ENCODE data around the gene STARD3NL.
"Not testable (repeated sequence)": the region's sequence is repeated elsewhere in the genome, so short reads cannot be mapped to it uniquely, and the experiment has no call there.

The STARD3NL gene

DNA sequence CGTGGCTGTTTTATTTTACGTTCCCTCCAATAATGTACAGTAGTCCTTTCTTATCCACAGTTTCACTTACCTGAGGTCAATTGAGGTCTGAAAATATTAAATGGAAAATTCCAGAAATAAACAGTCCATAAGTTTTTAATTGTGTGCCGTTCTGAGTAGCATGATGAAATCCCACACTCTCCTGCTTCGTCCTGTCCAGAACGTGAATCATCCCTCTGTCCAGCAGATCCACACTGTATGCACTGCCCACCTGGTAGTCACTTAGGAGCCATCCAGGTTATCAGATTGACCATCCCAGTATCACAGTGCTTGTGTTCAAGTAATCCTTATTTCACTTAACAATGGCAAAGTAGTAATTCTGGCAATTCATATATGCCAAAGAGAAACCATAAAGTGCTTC, 46.3 kb downstream of the STARD3NL start:
- no peak for DNase-seq

DNA sequence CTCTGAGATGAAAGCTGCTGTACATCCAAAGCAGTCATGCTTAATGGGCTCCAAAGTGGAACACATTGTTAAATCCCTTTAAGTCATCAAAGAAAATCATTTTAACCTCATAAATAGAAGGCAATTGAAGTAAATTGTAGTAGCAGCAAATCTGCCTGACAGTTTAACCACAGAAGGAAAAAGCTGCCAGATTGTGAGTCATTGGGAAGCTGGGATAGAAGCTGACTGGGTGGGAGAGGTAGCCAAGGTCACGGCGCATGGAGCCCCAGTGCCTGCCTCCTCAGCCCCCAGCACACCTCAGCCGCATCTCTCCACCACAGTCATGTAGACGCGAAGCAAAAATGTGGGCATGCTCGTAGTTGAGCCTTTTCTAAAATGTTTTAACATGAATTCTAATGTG, 51.3 kb downstream of the STARD3NL start:
- DNase-seq = no peak

DNA sequence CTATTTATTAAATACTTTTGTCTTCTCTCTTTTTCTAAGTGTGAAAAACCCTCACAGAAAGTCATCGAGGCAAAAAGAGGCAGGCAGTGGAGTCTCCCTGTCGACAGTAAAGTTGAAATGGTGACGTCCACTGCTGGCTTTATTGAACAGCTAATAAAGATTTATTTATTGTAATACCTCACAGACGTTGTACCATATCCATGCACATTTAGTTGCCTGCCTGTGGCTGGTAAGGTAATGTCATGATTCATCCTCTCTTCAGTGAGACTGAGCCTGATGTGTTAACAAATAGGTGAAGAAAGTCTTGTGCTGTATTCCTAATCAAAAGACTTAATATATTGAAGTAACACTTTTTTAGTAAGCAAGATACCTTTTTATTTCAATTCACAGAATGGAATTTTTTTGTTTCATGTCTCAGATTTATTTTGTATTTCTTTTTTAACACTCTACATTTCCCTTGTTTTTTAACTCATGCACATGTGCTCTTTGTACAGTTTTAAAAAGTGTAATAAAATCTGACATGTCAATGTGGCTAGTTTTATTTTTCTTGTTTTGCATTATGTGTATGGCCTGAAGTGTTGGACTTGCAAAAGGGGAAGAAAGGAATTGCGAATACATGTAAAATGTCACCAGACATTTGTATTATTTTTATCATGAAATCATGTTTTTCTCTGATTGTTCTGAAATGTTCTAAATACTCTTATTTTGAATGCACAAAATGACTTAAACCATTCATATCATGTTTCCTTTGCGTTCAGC, 52.0 kb downstream of the STARD3NL start:
- DNase-seq = no peak

DNA sequence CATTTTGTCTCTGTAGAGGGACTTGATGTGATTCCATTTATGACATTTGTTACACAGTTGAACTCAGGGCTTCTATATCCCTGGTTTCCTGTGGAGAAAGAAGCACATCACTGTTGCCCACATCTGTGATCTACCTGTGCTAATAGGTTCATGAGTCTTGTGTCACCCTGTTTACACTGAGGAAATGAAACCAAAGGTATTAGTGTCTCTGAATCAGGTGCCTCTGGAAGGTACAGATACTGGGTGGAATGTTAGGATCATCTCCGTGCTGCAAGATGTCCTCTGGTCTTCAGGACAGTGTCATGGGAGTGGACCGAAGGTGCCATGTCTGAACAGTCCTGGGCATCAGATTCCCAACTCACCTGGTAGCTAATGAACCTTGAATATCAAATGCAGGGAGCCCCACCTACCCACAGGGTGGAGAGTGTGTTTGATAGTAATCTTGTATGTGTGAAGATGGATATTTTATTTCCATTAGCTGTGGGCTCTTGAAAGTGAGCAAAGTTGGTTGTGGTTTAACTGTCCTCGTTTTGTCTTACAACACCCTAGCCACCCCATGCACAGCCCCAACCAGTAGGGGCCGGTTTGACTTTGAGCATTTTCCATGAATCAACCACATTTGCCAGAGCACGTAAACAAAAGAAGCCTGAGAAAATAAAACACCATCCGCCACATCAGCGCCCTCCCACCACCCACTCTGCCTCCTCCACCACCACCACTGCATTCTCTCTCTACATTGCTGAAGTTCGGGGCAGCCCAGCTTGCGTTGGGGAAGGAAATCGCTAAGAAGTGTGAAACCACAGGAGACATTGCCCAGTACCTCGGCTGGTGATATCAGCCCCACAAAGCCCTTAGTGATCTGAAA, 54.7 kb downstream of the STARD3NL start:
- DNase-seq = no peak

DNA sequence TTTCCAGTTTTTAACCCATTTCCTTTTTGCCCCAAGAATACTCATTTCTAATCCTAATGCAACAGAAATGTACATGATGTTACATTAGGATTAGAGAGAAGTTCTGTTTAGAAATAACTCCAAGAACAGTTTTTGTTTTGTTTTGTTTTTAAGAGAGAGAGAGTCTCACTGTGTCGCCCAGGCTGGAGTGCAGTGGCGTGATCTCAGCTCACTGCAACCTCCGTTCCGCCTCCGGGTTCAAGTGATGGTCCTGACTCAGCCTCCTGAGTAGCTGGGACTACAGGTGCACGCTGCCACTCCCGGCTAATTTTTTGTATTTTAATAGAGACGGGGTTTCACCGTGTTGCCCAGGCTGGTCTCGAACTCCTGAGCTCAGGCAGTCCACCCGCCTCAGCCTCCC, 56.7 kb downstream of the STARD3NL start:
- DNase-seq = not testable (repeated sequence)

DNA sequence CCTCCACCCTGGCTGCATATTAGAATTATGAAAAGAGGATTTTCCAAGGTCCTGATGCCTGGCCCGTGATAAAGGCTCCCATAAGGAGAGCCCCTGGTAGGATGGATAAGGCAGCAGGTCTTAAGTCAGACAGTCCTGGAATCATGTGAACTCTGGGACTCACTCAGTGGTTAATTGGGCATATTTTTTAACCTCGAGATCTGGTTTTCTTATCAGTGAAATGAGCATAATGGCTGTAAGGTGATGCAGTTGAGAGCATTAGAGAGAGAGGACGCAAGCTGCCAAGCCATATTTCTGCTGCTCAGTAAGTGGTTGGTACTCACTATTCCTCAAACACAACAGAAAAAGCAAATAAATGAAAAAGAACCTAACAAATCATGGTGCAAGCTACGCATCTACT, 57.6 kb downstream of the STARD3NL start:
- DNase-seq = no peak

DNA sequence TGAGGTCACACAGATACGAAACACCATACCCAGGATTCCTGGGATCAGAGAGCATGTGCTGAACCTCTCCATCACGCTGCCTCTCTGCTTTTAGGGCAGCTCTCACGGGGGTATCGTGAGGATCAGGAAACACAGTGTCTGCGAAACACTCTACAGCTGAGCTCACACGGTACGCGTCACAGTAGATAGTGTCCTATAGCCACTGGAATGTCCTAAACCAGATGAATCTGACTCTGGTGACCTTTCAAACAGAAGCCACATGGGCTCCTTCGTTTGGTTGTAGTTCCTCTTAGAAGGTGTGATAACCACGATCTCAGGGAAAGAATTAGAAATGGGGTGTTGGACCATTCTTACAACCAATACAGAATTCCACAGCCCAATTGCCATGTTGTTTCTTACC, 61.1 kb downstream of the STARD3NL start:
- DNase-seq = not testable (repeated sequence)

DNA sequence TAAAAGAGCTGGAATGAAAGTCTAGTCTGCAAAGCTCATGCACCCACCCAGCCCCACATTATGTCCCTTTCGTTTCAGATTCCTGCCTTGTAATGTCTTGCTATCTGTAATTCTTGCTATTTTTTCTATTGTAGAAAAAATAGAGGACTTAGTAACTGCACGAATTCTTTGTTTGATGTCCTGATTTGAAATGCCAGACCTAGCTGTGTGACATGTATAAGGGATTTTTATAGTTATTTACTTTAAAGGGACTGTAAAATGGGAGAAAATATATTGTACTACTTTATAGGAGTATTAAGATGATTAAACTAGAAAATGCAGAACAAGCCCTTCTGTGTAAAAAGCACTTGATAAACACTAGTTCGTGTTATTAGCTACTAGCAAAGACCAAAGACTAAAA, 63.0 kb downstream of the STARD3NL start:
- no peak for DNase-seq

DNA sequence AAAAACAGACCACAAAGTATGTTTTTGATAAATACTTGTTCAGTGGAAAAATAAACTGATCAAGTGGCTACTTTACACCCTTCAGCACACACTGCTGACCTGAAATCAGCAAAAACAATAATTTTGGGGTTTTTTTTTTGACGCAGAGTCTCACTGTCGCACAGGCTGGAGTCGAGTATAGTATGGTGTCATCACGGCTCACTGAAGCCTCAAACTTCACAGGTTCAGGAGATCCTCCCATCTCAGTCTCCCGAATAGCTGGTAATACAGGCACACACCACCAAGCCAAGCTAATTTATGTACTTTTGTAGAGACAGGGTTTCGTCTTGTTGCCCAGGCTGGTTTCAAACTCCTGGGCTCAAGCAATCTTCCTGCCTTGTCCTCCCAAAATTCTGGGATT, 64.8 kb downstream of the STARD3NL start:
- no peak for DNase-seq

DNA sequence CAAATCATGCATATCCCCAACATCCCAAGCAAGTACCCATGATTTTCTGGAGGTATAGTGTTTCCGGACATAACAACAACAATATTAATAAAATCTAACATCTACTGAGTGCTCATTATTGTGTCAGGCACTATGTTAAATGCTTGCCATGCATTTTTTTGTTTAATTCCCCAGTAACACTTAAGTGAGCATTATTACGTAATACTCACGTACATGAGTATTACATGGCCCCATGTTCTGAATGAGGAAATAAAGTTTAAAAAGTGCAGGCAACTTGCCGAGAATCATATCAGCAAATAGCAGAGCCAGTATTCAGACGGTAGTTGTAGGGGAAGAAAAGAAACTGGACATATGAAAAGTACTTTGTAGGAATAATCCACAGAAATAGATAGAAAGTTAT, 65.3 kb downstream of the STARD3NL start:
- DNase-seq = not testable (repeated sequence)

DNA sequence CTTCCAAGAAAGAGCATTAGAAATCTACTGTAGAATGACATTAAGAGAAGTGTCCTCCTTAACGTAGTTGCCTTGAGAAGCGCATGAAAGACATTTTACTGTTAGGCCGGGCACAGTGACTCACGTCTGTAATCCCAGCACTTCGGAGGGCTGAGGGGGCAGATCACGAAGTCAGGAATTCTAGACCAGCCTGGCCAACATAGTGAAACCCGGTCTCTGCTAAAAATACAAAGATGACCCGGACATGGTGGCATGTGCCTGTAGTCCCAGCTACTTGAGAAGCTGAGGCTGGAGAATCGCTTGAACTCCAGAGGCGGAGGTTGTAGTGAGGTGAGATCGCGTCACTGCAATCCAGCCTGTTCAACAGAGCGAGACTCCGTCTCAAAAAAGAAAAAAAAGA, 66.5 kb downstream of the STARD3NL start:
- DNase-seq = no peak

DNA sequence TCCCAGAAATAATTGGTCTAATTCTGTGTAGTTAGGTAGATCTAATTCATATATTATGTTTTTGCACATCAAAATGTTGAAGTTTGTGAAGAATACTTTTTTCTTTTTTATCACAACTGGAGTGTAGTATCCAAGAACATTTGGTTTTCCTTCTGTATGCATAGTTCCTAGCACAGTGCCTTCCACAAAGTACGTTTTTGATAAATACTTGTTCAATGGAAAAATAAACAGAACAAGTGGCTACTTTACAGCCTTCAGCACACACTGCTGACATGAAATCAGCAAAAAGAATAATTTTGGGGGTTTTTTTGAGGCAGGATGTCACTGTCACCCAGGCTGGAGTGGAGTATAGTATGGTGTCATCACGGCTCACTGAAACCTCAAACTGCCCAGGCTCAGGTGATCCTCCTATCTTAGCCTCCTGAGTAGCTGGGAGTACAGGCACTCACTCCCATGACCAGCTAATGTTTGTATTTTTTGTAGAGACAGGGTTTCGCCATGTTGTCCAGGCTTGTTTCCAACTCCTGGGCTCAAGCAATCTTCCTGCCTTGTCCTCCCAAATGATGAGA, 67.4 kb downstream of the STARD3NL start:
- DNase-seq = no peak

DNA sequence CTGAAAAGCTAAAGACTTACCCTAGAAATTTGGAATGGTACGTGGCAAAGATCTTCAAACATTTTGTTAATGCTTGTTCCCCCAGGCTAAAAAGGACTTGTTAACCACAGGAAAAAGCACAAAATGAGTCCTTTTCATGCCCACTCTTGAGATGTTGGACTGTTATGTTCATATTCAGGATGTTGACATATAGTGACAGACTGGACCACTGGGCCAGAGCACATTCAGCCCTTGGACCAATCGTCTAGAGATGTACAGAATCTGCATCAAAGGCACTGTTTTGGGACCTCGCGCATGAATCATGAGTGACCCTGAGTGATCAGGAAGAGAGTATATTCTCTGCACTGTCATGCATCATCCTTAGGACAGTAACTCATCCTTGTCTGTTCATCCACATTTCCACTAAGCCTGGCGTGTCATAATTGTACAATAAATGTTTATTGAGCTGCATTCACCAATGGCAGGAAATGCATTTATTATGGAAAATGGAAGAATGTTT, 70.1 kb downstream of the STARD3NL start:
- DNase-seq = no peak

DNA sequence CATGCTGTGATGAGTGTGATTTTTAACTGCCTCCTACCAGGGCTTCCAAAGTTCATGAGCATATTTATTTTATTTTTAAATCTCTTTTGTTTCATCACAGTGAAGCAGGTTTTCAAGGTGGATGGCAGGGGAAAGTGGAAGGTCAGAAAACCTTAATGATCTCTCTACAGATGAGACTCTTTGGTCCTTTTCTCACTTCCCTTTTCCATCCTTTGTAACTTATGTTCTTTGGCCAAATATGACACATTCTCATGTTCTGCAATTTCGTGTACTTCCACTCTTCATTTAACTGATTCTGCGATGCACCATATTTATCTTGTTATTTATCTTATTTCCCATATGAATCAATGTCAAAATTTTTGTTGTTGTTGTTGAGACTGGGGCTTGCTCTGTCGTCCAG, 71.8 kb downstream of the STARD3NL start:
- DNase-seq = not testable (repeated sequence)

DNA sequence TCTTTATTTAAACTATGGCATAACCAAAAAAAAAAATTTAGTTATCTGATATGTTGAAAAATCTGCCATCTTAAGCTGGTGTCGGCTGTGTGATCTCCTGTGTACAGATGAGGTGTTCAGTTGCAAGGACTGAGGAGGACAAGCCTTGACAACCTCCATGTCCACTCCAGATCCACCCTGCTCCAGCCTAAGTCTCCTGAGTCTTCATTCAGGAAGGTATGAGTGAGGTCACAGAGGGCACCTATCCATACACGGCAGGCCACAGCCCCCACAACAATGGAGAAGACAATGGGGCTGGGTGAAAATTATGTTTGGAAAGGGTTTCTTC, 79.3 kb downstream of the STARD3NL start:
- DNase-seq = no peak

DNA sequence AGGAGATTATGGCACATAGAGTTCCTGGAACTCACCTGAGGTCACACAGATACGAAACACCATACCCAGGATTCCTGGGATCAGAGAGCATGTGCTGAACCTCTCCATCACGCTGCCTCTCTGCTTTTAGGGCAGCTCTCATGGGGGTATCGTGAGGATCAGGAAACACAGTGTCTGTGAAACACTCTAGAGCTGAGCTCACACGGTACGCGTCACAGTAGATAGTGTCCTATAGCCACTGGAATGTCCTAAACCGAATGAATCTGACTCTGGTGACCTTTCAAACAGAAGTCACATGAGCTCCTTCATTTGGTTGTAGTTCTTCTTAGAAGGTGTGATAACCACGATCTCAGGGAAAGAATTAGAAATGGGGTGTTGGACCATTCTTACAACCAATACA, 81.1 kb downstream of the STARD3NL start:
- not testable (repeated sequence) for DNase-seq

DNA sequence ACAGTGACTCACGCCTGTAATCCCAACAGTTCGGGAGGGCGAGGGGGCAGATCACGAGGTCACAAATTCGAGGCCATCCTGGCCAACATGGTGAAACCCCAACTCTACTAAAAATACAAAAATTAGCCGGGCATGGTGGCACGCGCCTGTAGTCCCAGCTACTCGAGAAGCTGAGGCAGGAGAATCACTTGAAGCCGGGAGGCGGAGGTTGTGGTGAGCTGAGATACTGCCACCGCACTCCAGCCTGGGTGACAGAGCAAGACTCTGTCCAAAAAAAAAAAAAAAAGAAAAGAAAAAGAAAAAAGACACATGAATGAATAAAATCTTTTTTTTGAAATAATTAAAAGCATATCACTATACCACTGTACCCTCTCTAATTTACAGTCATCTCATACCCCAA, 83.6 kb downstream of the STARD3NL start:
- not testable (repeated sequence) for DNase-seq

DNA sequence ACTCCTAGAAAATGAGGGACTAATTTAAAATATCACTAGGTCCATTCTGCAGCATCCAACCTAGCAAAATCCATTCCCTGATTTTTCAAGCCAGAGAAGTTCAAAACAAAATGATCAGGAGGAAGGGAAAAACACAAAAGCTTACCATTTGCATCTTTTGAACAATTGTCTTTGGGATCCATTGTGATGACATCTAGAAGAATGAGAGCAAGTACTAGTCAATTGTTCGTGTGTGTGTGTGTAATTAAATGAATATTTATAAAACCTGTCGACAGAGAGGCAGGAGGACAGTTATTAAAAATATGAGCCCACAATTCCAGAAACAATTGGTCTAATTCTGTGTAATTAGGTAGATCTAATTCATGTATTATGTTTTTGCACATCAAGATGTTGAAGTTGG, 84.0 kb downstream of the STARD3NL start:
- not testable (repeated sequence) for DNase-seq

DNA sequence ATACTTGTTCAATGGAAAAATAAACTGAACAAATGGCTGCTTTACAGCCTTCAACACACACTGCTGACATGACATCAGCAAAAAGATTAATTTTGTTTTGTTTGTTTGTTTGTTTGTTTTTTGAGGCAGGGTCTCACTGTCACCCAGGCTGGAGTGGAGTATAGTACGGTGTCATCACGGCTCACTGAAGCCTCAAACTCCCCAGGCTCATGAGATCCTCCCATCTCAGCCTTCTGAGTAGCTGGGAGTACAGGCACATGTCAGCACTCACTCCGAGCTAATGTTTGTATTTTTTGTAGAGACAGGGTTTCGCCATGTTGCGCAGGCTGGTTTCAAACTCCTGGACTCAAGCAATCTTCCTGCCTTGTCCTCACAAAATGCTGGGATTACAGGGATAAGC, 84.5 kb downstream of the STARD3NL start:
- DNase-seq = no peak

DNA sequence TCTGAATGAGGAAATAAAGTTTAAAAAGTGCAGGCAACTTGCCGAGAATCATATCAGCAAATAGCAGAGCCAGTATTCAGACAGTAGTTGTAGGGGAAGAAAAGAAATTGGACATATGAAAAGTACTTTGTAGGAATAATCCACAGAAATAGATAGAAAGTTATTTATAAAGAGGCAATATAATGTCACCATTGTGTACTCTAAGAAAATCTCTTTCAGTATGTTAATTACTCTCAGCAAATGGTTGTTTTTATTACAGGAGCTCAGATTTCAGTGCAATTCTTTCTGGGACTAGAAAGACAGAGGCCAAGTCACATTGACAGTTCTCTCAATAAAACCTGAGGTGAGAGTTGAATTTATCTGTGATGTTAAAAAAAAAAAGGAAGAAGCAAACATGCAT, 85.2 kb downstream of the STARD3NL start:
- not testable (repeated sequence) for DNase-seq

DNA sequence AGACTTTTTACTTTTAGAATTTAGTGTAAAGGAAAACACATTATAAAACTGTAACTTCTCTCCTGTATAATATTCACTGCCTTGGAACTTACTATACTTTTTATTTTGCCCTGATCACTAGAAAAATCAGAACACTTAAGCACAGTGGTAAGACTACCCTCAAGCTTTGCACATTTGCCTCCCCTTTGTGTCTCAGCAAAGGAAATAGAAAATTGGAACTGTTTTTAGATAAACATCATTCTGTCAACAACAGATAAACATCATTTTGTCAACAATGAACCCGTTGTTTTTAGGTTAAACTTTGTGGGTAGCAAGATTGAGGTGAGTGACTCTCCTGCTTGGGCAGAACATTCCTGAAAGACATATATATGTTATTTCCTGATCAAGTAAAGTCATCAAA, 86.6 kb downstream of the STARD3NL start:
- not testable (repeated sequence) for DNase-seq

DNA sequence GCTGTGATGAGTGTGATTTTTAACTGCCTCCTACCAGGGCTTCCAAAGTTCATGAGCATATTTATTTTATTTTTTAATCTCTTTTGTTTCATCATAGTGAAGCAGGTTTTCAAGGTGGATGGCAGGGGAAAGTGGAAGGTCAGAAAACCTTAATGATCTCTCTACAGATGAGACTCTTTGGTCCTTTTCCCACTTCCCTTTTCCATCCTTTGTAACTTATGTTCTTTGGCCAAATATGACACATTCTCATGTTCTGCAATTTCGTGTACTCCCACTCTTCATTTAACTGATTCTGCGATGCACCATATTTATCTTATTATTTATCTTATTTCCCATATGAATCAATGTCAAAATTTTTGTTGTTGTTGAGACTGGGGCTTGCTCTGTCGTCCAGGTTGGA, 87.9 kb downstream of the STARD3NL start:
- DNase-seq = not testable (repeated sequence)

DNA sequence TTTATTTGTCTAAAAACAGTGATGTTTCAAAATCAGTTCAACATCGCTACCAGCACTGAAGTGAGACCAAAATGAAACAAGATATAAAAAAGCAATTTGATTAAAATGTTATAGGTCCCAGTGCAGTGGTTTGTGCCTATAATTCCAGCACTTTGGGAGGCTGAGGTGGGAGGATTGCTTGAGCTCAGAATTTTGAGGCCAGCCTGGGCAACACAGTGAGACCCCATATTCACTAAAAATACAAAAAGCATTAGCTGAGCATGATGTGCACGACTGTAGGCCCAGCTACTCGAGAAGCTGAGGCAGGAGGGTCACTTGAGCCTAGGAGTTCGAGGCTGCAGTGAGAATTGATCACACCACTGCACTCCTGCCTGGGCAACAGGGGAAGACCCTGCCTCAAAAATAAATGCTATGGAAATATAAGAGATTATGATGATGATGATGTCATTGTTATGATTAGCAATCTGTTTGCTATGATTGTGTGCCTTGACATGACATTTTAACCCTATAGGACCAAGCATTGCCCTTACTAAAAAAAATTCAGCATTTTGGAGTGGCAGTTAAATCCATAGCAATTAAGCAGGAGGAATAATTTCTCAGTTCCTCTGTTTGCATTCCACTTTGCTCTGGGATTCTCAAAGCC, 91.8 kb downstream of the STARD3NL start:
- not testable (repeated sequence) for DNase-seq
